Trophoblast cell (in vitro differentiated cells and primary cell): Measurements from ENCODE around the gene RNF128.
"Not testable (repeated sequence)": the region's sequence is repeated elsewhere in the genome, so short reads cannot be mapped to it uniquely, and the experiment has no call there.

Source experiments
- DNase-seq, 2 donors: peaks; one replicate each; pipeline ENCODE4 v3.0.0-alpha.2; 2016
- H2AFZ ChIP-seq: 2 replicates; pipeline ENCODE4 v1.6.1; 2013; ENCODE audit warnings: low read length, moderate library complexity, mild to moderate bottlenecking; ENCODE audit not compliant: insufficient read depth, poor library complexity
- H2AK5ac ChIP-seq: 2 replicates; pipeline ENCODE4 v1.6.1; 2013; ENCODE audit warnings: mild to moderate bottlenecking, low read length
- H2BK120ac ChIP-seq: 2 replicates; pipeline ENCODE4 v1.6.1; 2013; ENCODE audit warnings: low read length, mild to moderate bottlenecking, moderate library complexity; ENCODE audit not compliant: insufficient read depth, poor library complexity
- H2BK12ac ChIP-seq: 2 replicates; pipeline ENCODE4 v1.6.1; 2013; ENCODE audit warnings: mild to moderate bottlenecking, low read length, moderate library complexity
- H2BK5ac ChIP-seq: 2 replicates; pipeline ENCODE4 v1.6.1; 2013; ENCODE audit warnings: low read length, low read depth, moderate library complexity, mild to moderate bottlenecking; ENCODE audit not compliant: poor library complexity
- H3K14ac ChIP-seq: 2 replicates; pipeline ENCODE4 v1.6.1; 2013; ENCODE audit warnings: mild to moderate bottlenecking, low read length
- H3K18ac ChIP-seq: 2 replicates; pipeline ENCODE4 v1.6.1; 2013; ENCODE audit warnings: mild to moderate bottlenecking, low read length
- H3K23ac ChIP-seq: 2 replicates; pipeline ENCODE4 v1.6.1; 2013; ENCODE audit warnings: low read length
- H3K27ac ChIP-seq: 2 replicates; pipeline ENCODE4 v1.5.1; 2013; ENCODE audit warnings: low read depth, mild to moderate bottlenecking, inconsistent platforms, low read length, moderate library complexity
- H3K27me3 ChIP-seq: 2 replicates; pipeline ENCODE4 v1.6.1; 2013; ENCODE audit warnings: inconsistent platforms, mild to moderate bottlenecking, low read length, moderate library complexity; ENCODE audit not compliant: insufficient read depth
- H3K36me3 ChIP-seq, 2 experiments: 1 replicate in 1 of 2; 2 replicates in 1 of 2; pipeline ENCODE4 v1.6.1; 2013; ENCODE audit warnings: low read length in 2 of 2, mild to moderate bottlenecking in 2 of 2, moderate library complexity in 1 of 2; ENCODE audit not compliant: insufficient read depth in 2 of 2, control insufficient read depth in 1 of 2
- H3K4ac ChIP-seq: 2 replicates; pipeline ENCODE4 v1.6.1; 2013; ENCODE audit warnings: low read depth, mild to moderate bottlenecking, low read length, moderate library complexity
- H3K4me1 ChIP-seq, 2 experiments: 1 replicate in 1 of 2; 2 replicates in 1 of 2; pipeline ENCODE4 v1.6.1; 2013; ENCODE audit warnings: low read length in 2 of 2, mild to moderate bottlenecking in 2 of 2, moderate library complexity in 1 of 2; ENCODE audit not compliant: insufficient read depth in 2 of 2, control insufficient read depth in 1 of 2
- H3K4me2 ChIP-seq: 2 replicates; pipeline ENCODE4 v1.6.1; 2013; ENCODE audit warnings: inconsistent platforms, mild to moderate bottlenecking, low read length, moderate library complexity
- H3K4me3 ChIP-seq: 2 replicates; pipeline ENCODE4 v1.5.1; 2013; ENCODE audit warnings: mild to moderate bottlenecking, low read depth, low read length, inconsistent platforms
- H3K79me1 ChIP-seq: one replicate; pipeline ENCODE4 v1.6.1; 2013; ENCODE audit warnings: low read length
- H3K79me2 ChIP-seq: 2 replicates; pipeline ENCODE4 v1.6.1; 2013; ENCODE audit warnings: low read length, mild to moderate bottlenecking; ENCODE audit not compliant: control insufficient read depth, insufficient read depth, poor library complexity
- H3K9ac ChIP-seq: 2 replicates; pipeline ENCODE4 v1.6.1; 2013; ENCODE audit warnings: mild to moderate bottlenecking, low read length
- H3K9me3 ChIP-seq: 2 replicates; pipeline ENCODE4 v1.6.1; 2013; ENCODE audit warnings: low read depth, mild to moderate bottlenecking, control low read depth, inconsistent platforms, low read length; ENCODE audit not compliant: insufficient read depth
- H4K12ac ChIP-seq: 2 replicates; pipeline ENCODE4 v1.6.1; 2013; ENCODE audit warnings: low read depth, mild to moderate bottlenecking, low read length, moderate library complexity
- H4K8ac ChIP-seq: 2 replicates; pipeline ENCODE4 v1.6.1; 2013; ENCODE audit warnings: low read depth, mild to moderate bottlenecking, low read length, moderate library complexity
- H4K91ac ChIP-seq: one replicate; pipeline ENCODE4 v1.6.1; 2013; ENCODE audit warnings: low read depth, mild to moderate bottlenecking, low read length, moderate library complexity
- WGBS: extraction: QIAGEN DNeasy Blood & Tissue Kit; methylation state at CpG from one replicate; pipeline ENCODE4 v1.1.7; 2013; ENCODE audit warnings: missing lambda C conversion rate; ENCODE audit not compliant: insufficient read length, insufficient coverage; ENCODE audit errors: extremely low coverage; 5-methylcytosine and 5-hydroxymethylcytosine counted together

Gene RNF128

DNA sequence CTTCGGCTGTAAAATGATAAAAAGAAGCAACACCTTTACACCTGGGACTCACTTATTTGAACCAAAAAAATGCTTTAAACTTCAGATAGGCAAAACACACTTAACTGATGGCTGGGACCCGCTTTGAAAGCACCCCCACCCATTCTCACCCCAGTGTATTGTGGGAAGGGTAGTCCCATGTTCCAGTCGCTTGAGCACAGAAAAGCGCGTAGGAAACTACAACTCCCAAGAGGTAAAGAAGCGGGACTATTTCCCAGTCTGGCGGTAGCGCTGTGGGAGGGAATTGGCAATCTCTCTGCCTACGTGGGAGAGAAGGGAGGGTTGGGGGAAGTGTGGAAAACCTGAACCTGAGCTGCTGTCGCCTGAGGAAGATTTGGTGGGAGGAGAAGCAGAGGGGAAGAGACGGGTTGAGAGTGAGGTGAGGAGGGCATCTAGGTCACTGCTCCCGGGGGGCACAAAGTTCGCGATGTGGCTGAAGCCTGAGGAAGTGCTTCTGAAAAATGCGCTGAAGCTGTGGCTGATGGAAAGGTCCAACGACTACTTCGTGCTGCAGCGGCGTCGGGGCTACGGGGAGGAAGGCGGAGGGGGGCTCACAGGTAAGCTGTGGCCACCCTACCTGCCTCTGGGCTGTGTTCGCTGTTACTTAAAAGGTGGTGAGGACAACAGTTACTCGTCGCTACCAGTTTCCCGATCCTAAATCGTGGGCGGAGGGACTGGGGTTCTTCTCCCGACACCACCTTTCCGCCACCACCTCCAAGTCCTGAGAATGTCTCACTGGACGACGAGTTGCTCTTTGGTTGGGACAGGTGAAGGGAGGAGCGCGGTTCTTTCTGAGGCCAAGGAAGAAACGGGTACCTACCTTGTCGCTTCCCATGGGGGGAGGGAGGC is 76.1 kb downstream of the RNF128 start, which contains the start of gene TBC1D8B:
Gene TBC1D8B (plus strand): TSS at position 286 of the 888 bp plus-strand sequence. CDS start 181 bp downstream, at position 467.
- Histone ChIP-seq H4K8ac (peak within 1 kb of the TSS; percentile 46), H3K4me3 (peak within 1 kb of the TSS; percentile 76), H3K4me1 (peaks cover 0 to 4% of the 10 kb centered on the region in 2 experiments), H3K14ac (peak within 1 kb of the TSS; percentile 34), H3K79me1 (peaks cover 3% of the 10 kb centered on the region), H2BK120ac (no peak within 1 kb of the TSS), H3K9me3 (no peaks in the 10 kb centered on the region), H3K18ac (peak within 1 kb of the TSS; percentile 21), H3K4me2 (peak within 1 kb of the TSS; percentile 57), H2BK12ac (no peak within 1 kb of the TSS), H3K23ac (no peak within 1 kb of the TSS), H2AK5ac (no peak within 1 kb of the TSS), H2AFZ (peak within 1 kb of the TSS; percentile 61), H3K36me3 (no peaks in the 10 kb centered on the region), H3K4ac (no peak within 1 kb of the TSS), H3K27me3 (no peaks in the 10 kb centered on the region), H3K9ac (no peak within 1 kb of the TSS), H3K27ac (no peak within 1 kb of the TSS), H3K79me2 (peaks cover 4% of the 10 kb centered on the region), H2BK5ac (no peak within 1 kb of the TSS), H4K91ac (peak within 1 kb of the TSS; percentile 77), H4K12ac (peak within 1 kb of the TSS; percentile 80)
- no CpG with 5 or more reads among the region's 36 CpGs for WGBS
- DNase-seq, result peak; percentile 69 to 86

DNA sequence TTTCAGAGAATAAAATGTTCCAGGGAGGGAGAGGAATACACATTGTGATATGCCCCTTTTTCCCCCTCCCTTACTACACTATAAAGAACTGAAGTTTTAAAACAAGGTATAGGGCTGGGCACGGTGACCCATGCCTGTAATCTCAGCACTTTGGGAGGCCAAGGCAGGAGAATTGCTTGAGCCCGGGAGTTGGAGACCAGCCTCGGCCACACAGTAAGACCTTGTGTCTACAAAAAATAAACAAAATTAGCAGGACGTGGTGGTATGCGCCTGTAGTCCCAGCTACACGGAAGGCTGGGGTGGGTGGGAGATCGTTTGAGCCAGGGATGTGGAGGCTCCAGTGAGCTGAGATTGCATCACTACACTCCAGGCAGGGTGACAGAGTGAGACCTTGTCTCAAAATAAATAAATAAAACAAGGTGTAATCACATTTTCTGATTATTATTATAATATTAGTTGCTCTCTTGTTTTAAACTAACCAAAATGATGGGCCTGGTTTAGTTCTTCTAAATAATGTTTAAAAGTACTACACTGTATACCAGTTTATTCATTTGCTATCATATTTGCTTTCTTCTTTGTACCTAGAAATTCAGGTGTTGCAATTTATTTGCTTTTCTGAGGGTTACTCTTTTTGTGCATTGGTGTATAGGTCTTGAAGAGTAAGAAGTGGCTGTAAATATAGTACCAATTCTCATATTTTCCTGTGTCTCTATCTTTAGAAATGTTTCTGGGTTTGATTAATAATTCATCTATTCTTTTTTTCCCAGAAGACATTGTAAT is 84.8 kb downstream of the RNF128 start:
- Histone ChIP-seq H3K23ac (no peak overlapping the region), H2BK120ac (no peak overlapping the region)
- WGBS, result no CpG with 5 or more reads among the region's 7 CpGs

DNA sequence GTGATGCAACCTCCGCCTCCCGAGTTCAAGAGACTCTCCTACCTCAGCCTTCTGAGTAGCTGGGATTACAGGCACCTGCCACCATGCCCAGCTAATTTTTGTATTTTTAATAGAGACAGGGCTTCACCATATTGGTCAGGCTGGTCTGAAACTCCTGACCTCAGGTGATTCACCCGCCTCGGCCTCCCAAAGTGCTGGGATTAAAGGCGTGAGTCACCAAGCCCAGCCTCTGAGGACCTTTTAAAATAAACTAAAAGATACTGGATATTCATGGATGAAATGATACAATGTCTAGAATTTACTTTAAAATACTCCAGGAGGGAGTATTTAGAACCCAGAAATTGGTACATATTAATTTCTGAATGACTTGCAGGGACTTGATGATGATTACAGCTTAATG is 86.4 kb downstream of the RNF128 start:
- not testable (repeated sequence) for H4K12ac ChIP-seq, H2BK5ac ChIP-seq, H2AK5ac ChIP-seq, H3K27ac ChIP-seq, H3K9me3 ChIP-seq, H3K79me1 ChIP-seq, H2AFZ ChIP-seq, H2BK120ac ChIP-seq, H3K23ac ChIP-seq, H3K36me3 ChIP-seq, DNase-seq, H3K4me2 ChIP-seq, H2BK12ac ChIP-seq, H4K91ac ChIP-seq, H4K8ac ChIP-seq, H3K9ac ChIP-seq, H3K14ac ChIP-seq, H3K27me3 ChIP-seq, H3K4me3 ChIP-seq, H3K18ac ChIP-seq, H3K4ac ChIP-seq, H3K4me1 ChIP-seq, H3K79me2 ChIP-seq
- no CpG with 5 or more reads among the region's 5 CpGs for WGBS

More for the DNA sequence above, 84.8 kb downstream of the RNF128 start:
- no peak overlapping the region for H3K18ac ChIP-seq
- H3K79me2 ChIP-seq, result no peaks in the 10 kb centered on the region
- no peaks in the 10 kb centered on the region for H3K9me3 ChIP-seq
- no peak overlapping the region for H3K14ac ChIP-seq
- H4K8ac ChIP-seq, result no peak overlapping the region
- H2AFZ ChIP-seq, result no peak overlapping the region
- H3K4me3 ChIP-seq, result no peak overlapping the region
- no peak overlapping the region for H2BK5ac ChIP-seq
- no peaks in the 10 kb centered on the region for H3K79me1 ChIP-seq
- H2AK5ac ChIP-seq, result no peak overlapping the region
- H4K91ac ChIP-seq, result no peak overlapping the region
- no peak for DNase-seq
- no peaks in the 10 kb centered on the region for H3K27me3 ChIP-seq
- no peak overlapping the region for H2BK12ac ChIP-seq
- no peak overlapping the region for H4K12ac ChIP-seq
- H3K27ac ChIP-seq, result no peak overlapping the region
- H3K4ac ChIP-seq, result no peak overlapping the region
- H3K4me2 ChIP-seq, result no peak overlapping the region
- no peaks in the 10 kb centered on the region for H3K36me3 ChIP-seq
- H3K4me1 ChIP-seq, result no peaks in the 10 kb centered on the region
- no peak overlapping the region for H3K9ac ChIP-seq

DNA sequence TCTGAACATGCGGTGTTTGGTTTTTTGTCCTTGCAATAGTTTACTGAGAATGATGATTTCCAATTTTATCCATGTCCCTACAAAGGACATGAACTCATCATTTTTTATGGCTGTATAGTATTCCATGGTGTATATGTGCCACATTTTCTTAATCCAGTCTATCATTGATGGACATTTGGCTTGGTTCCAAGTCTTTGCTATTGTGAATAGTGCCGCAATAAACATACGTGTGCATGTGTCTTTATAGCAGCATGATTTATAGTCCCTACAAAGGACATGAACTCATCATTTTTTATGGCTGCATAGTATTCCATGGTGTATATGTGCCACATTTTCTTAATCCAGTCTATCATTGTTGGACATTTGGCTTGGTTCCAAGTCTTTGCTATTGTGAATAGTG is 87.6 kb downstream of the RNF128 start:
- not testable (repeated sequence) for H2AK5ac ChIP-seq, DNase-seq, H3K14ac ChIP-seq, H3K79me1 ChIP-seq, H3K27me3 ChIP-seq, H3K4ac ChIP-seq, H3K9me3 ChIP-seq, H4K91ac ChIP-seq, H2BK120ac ChIP-seq, H2BK5ac ChIP-seq, H4K8ac ChIP-seq, H3K27ac ChIP-seq, H3K4me2 ChIP-seq, H2AFZ ChIP-seq, H3K79me2 ChIP-seq, H4K12ac ChIP-seq, H3K4me1 ChIP-seq, H3K18ac ChIP-seq, H3K23ac ChIP-seq, H2BK12ac ChIP-seq, H3K36me3 ChIP-seq, H3K9ac ChIP-seq, H3K4me3 ChIP-seq
- no CpG with 5 or more reads among the region's 3 CpGs for WGBS
